CD4-positive, CD25-positive, alpha-beta regulatory T cell (primary cell): Measurements from ENCODE around the gene SPAG16. TPM values are rescaled to one million over a fixed set of nuclear protein-coding genes. Genes with fewer than 3 reads are reported as not detected.

Source experiments
- ATAC-seq, 2 donors: fragments of 150-1000 bp; cut with Tn5 transposase; one replicate each; pipeline ENCODE4 v1.10.0; 2021; ENCODE audit warnings: low read depth in 2 of 2, moderate number of reproducible peaks in 2 of 2, moderate library complexity in 1 of 2
- DNase-seq, 3 donors: peaks; one replicate each; pipeline versions ENCODE4 v3.0.0 to v3.0.0-alpha.2; 2012 to 2022; ENCODE audit warnings: mixed read lengths in 1 of 3
- H3K27ac ChIP-seq: one replicate; pipeline ENCODE4 v1.7.0; 2013; ENCODE audit warnings: mild to moderate bottlenecking, low read length; ENCODE audit not compliant: insufficient read depth, poor library complexity, severe bottlenecking
- H3K27me3 ChIP-seq: one replicate; pipeline ENCODE4 v1.7.0; 2013; ENCODE audit warnings: low read length; ENCODE audit not compliant: control insufficient read depth, insufficient read depth
- H3K36me3 ChIP-seq: one replicate; pipeline ENCODE4 v1.7.0; 2013; ENCODE audit warnings: mild to moderate bottlenecking, low read length, moderate library complexity; ENCODE audit not compliant: control insufficient read depth, insufficient read depth
- H3K4me1 ChIP-seq: 2 replicates; pipeline ENCODE4 v1.7.0; 2013; ENCODE audit warnings: mild to moderate bottlenecking, low read length; ENCODE audit not compliant: insufficient read depth, control insufficient read depth, poor library complexity, severe bottlenecking
- H3K4me3 ChIP-seq: one replicate; pipeline ENCODE4 v1.7.0; 2013; ENCODE audit warnings: low read depth, mild to moderate bottlenecking, low read length, moderate library complexity
- H3K9me3 ChIP-seq, 2 experiments: 1 replicate in 1 of 2; 2 replicates in 1 of 2; pipeline ENCODE4 v1.7.0; 2013; ENCODE audit warnings: low read length in 2 of 2, mild to moderate bottlenecking in 1 of 2, moderate library complexity in 1 of 2; ENCODE audit not compliant: control insufficient read depth in 2 of 2
- H3K27ac Mint-ChIP-seq, 3 donors: one replicate each; pipeline ENCODE4 v1.8.0; 2020 to 2022; ENCODE audit warnings: mild to moderate bottlenecking in 3 of 3, mixed read lengths in 3 of 3, moderate library complexity in 2 of 3
- H3K27me3 Mint-ChIP-seq: one replicate; pipeline ENCODE4 v1.8.0; 2022; ENCODE audit warnings: mild to moderate bottlenecking, mixed read lengths
- H3K36me3 Mint-ChIP-seq: one replicate; pipeline ENCODE4 v1.8.0; 2020; ENCODE audit warnings: mixed read lengths
- H3K4me1 Mint-ChIP-seq, 4 donors: one replicate each; pipeline ENCODE4 v1.8.0; 2020 to 2022; ENCODE audit warnings: mixed read lengths in 4 of 4, mild to moderate bottlenecking in 1 of 4
- H3K4me3 Mint-ChIP-seq, 4 donors: one replicate each; pipeline ENCODE4 v1.8.0; 2020 to 2022; ENCODE audit warnings: mild to moderate bottlenecking in 4 of 4, mixed read lengths in 4 of 4, moderate library complexity in 3 of 4
- H3K9me3 Mint-ChIP-seq, 7 donors: one replicate each; pipeline ENCODE4 v1.8.0; 2020 to 2022; ENCODE audit warnings: mixed read lengths in 7 of 7, mild to moderate bottlenecking in 3 of 7, moderate library complexity in 2 of 7
- polyA plus RNA-seq, 4 donors: library from polyadenylated mRNA; unstranded; fragments of 300-500 nt; fragmentation: Illumina TruSeq; gene quantifications; one replicate each; pipeline ENCODE4 v1.2.3, GENCODE V29; 2021
- total RNA-seq: library from RNA; stranded (reverse); gene quantifications from one replicate; pipeline ENCODE4 v1.2.3, GENCODE V29; 2022

The SPAG16 gene
- total and polyA plus RNA-seq, 5 donors from 2014 or later: 7.7 to 21.1 (median 19.4) TPM

GRCh38 chr2:214286011-214286410 lies 1001.7 kb downstream of the SPAG16 start:
- H3K4me1 ChIP-seq: no peaks in the 10 kb centered on the region
- no peak overlapping the region for H3K27ac ChIP-seq
- Mint-ChIP-seq H3K4me1 (no peaks in the 10 kb centered on the region), H3K4me3 (no peak overlapping the region), H3K9me3 (peaks cover 0 to 17% (median 4%) of the 10 kb centered on the region in 7 donors), H3K36me3 (no peaks in the 10 kb centered on the region), H3K27ac (no peak overlapping the region), H3K27me3 (no peaks in the 10 kb centered on the region)
- H3K36me3 ChIP-seq: no peaks in the 10 kb centered on the region
- no peaks in the 10 kb centered on the region for H3K27me3 ChIP-seq
- ATAC-seq (no peak), DNase-seq (no peak)
- no peaks in the 10 kb centered on the region for H3K9me3 ChIP-seq
- no peak overlapping the region for H3K4me3 ChIP-seq

- no peaks in the 10 kb centered on the region for H3K4me1 Mint-ChIP-seq
- H3K27ac ChIP-seq: no peak overlapping the region
- no peak overlapping the region for H3K4me3 ChIP-seq
- peaks cover 3 to 18% of the 10 kb centered on the region in 2 experiments for H3K9me3 ChIP-seq
- peaks cover 0 to 16% (median 8%) of the 10 kb centered on the region in 7 donors for H3K9me3 Mint-ChIP-seq
- no peaks in the 10 kb centered on the region for H3K27me3 Mint-ChIP-seq
- no peaks in the 10 kb centered on the region for H3K27me3 ChIP-seq
- H3K27ac Mint-ChIP-seq: no peak overlapping the region
- no peak for ATAC-seq
- no peak for DNase-seq
- no peaks in the 10 kb centered on the region for H3K36me3 Mint-ChIP-seq
- no peaks in the 10 kb centered on the region for H3K4me1 ChIP-seq
- no peaks in the 10 kb centered on the region for H3K36me3 ChIP-seq
- H3K4me3 Mint-ChIP-seq: no peak overlapping the region
Measured at GRCh38 chr2:214293593-214293992, 1009.3 kb downstream of the SPAG16 start.

- DNase-seq (no peak), ATAC-seq (no peak)
- peaks cover 3 to 18% of the 10 kb centered on the region in 2 experiments for H3K9me3 ChIP-seq
- Mint-ChIP-seq H3K36me3 (no peaks in the 10 kb centered on the region), H3K4me3 (no peak overlapping the region), H3K4me1 (no peaks in the 10 kb centered on the region), H3K9me3 (peaks cover 0 to 16% (median 8%) of the 10 kb centered on the region in 7 donors), H3K27me3 (no peaks in the 10 kb centered on the region), H3K27ac (no peak overlapping the region)
- no peak overlapping the region for H3K27ac ChIP-seq
- no peaks in the 10 kb centered on the region for H3K27me3 ChIP-seq
- H3K36me3 ChIP-seq: no peaks in the 10 kb centered on the region
- no peak overlapping the region for H3K4me3 ChIP-seq
- H3K4me1 ChIP-seq: no peaks in the 10 kb centered on the region
Measured at GRCh38 chr2:214294426-214294825, 1010.2 kb downstream of the SPAG16 start.

- ATAC-seq: no peak
- H3K9me3 ChIP-seq: peaks cover 3 to 12% of the 10 kb centered on the region in 2 experiments
Measured at GRCh38 chr2:214297423-214297822, 1013.2 kb downstream of the SPAG16 start.

GRCh38 chr2:214310319-214310718 lies 1026.1 kb downstream of the SPAG16 start:
- no peaks in the 10 kb centered on the region for H3K4me1 ChIP-seq
- Mint-ChIP-seq H3K36me3 (no peaks in the 10 kb centered on the region), H3K4me1 (no peaks in the 10 kb centered on the region), H3K9me3 (peaks cover 0 to 16% (median 3%) of the 10 kb centered on the region in 7 donors), H3K27ac (no peak overlapping the region), H3K27me3 (no peaks in the 10 kb centered on the region), H3K4me3 (no peak overlapping the region)
- no peak overlapping the region for H3K4me3 ChIP-seq
- DNase-seq: no peak
- ATAC-seq: no peak
- H3K27me3 ChIP-seq: peaks cover 2% of the 10 kb centered on the region
- no peaks in the 10 kb centered on the region for H3K36me3 ChIP-seq
- H3K9me3 ChIP-seq: no peaks in the 10 kb centered on the region
- no peak overlapping the region for H3K27ac ChIP-seq

More at GRCh38 chr2:214297423-214297822, 1013.2 kb downstream of the SPAG16 start:
- Histone ChIP-seq H3K4me1 (no peaks in the 10 kb centered on the region), H3K27me3 (no peaks in the 10 kb centered on the region), H3K27ac (no peak overlapping the region), H3K36me3 (no peaks in the 10 kb centered on the region), H3K4me3 (no peak overlapping the region)
- DNase-seq: no peak
- peaks cover 0 to 5% (median 0%) of the 10 kb centered on the region in 7 donors for H3K9me3 Mint-ChIP-seq
- no peaks in the 10 kb centered on the region for H3K4me1 Mint-ChIP-seq
- no peak overlapping the region for H3K27ac Mint-ChIP-seq
- no peaks in the 10 kb centered on the region for H3K36me3 Mint-ChIP-seq
- H3K4me3 Mint-ChIP-seq: no peak overlapping the region
- H3K27me3 Mint-ChIP-seq: no peaks in the 10 kb centered on the region

- Mint-ChIP-seq H3K4me3 (no peak overlapping the region), H3K4me1 (no peaks in the 10 kb centered on the region), H3K9me3 (peaks cover 0 to 16% (median 3%) of the 10 kb centered on the region in 7 donors), H3K36me3 (no peaks in the 10 kb centered on the region), H3K27ac (no peak overlapping the region), H3K27me3 (no peaks in the 10 kb centered on the region)
- peaks cover 2% of the 10 kb centered on the region for H3K27me3 ChIP-seq
- no peak overlapping the region for H3K27ac ChIP-seq
- no peaks in the 10 kb centered on the region for H3K4me1 ChIP-seq
- H3K4me3 ChIP-seq: no peak overlapping the region
- no peaks in the 10 kb centered on the region for H3K9me3 ChIP-seq
- H3K36me3 ChIP-seq: no peaks in the 10 kb centered on the region
- DNase-seq (no peak), ATAC-seq (no peak)
Measured at GRCh38 chr2:214311031-214311533, 1026.8 kb downstream of the SPAG16 start.

- ATAC-seq: no peak
- H3K4me3 Mint-ChIP-seq: no peak overlapping the region
- H3K27ac Mint-ChIP-seq: no peak overlapping the region
Measured at GRCh38 chr2:214311931-214312749, 1027.9 kb downstream of the SPAG16 start.

GRCh38 chr2:214315324-214315723 lies 1031.1 kb downstream of the SPAG16 start:
- Mint-ChIP-seq H3K4me1 (no peaks in the 10 kb centered on the region), H3K36me3 (no peaks in the 10 kb centered on the region), H3K27me3 (no peaks in the 10 kb centered on the region), H3K27ac (no peak overlapping the region), H3K9me3 (peaks cover 0 to 4% (median 0%) of the 10 kb centered on the region in 7 donors), H3K4me3 (no peak overlapping the region)
- ATAC-seq (no peak), DNase-seq (no peak)
- Histone ChIP-seq H3K27ac (no peak overlapping the region), H3K27me3 (peaks cover 2% of the 10 kb centered on the region), H3K4me1 (no peaks in the 10 kb centered on the region), H3K9me3 (no peaks in the 10 kb centered on the region), H3K36me3 (no peaks in the 10 kb centered on the region), H3K4me3 (no peak overlapping the region)

More at GRCh38 chr2:214311931-214312749, 1027.9 kb downstream of the SPAG16 start:
- H3K4me1 ChIP-seq: no peaks in the 10 kb centered on the region
- H3K4me3 ChIP-seq: no peak overlapping the region
- Mint-ChIP-seq H3K4me1 (no peaks in the 10 kb centered on the region), H3K36me3 (no peaks in the 10 kb centered on the region), H3K27me3 (no peaks in the 10 kb centered on the region), H3K9me3 (peaks cover 0 to 16% (median 1%) of the 10 kb centered on the region in 7 donors)
- peaks cover 2% of the 10 kb centered on the region for H3K27me3 ChIP-seq
- no peak for DNase-seq
- H3K36me3 ChIP-seq: no peaks in the 10 kb centered on the region
- no peaks in the 10 kb centered on the region for H3K9me3 ChIP-seq
- no peak overlapping the region for H3K27ac ChIP-seq
